Measurements from ENCODE around the gene ARHGAP5. TPM values are rescaled to one million over a fixed set of nuclear protein-coding genes. Genes with fewer than 3 reads are reported as not detected.

ARHGAP5 gene
- total RNA-seq, 1 donor from 2014 or later, result 26.9 TPM

DNA sequence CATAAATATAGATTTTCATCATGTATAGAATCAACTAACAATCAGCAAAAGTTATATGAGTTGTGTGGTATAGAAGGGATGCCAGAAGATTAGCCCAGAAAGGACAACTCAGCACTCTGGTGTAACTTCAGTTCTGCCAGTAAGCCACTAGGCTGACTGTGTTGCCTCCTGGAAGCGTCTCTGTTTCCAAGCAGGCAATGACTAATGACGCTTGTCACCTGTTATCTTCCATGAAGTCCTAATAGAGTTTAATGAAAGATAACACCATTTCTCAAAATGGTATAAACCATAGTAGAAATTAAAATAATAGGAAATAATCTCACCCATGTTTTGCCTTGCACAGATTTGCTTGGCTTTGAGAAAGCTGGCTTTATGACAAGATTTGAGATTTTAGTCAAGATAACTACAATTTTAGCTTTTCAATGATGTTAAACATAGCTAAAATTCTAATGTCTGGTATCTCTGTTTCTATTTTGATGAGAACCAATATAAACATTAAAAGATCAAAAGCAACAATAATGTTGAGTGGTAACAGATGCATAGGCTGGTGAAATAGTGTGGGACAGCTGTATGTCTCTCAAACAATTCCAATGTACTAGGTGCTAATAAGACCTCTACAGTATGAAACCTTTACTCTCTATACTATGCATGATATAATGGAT, 115.7 kb downstream of the ARHGAP5 start:
- no peak overlapping the region for H3K27ac Mint-ChIP-seq

DNA sequence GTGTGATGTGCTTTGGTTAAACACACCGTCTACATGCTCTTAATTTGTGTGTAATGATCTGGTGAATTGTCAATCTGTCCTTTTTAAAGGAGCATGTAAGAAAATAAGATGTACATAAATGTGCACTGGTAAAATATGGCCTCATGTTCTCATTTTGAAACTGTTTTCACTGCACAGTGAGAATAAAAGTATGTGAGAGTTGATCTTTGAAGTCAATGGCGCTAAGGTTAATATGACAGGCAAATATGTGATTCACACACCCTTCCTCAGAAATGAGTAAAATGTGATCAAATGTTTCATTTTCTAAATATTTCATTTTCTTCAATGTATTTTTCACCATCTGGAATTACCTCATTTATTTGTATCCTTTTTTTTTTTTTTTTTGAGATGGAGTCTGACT, 116.4 kb downstream of the ARHGAP5 start:
- Mint-ChIP-seq H3K4me3 (no peak overlapping the region), H3K27me3 (peaks cover 3% of the 10 kb centered on the region), H3K36me3 (ENCODE audit: low read depth) (no peaks in the 10 kb centered on the region), H3K4me1 (peaks cover 2% of the 10 kb centered on the region), H3K27ac (no peak overlapping the region), H3K9me3 (no peaks in the 10 kb centered on the region)
- no peak for DNase-seq
- intact Hi-C loops (cut with micrococcal nuclease), result no loop called here

More for the DNA sequence above, 115.7 kb downstream of the ARHGAP5 start:
- Mint-ChIP-seq H3K9me3 (no peaks in the 10 kb centered on the region), H3K4me3 (no peak overlapping the region), H3K4me1 (peaks cover 2% of the 10 kb centered on the region), H3K36me3 (ENCODE audit: low read depth) (no peaks in the 10 kb centered on the region), H3K27me3 (peaks cover 3% of the 10 kb centered on the region)
- DNase-seq, result no peak
- intact Hi-C loops (cut with micrococcal nuclease), result no loop called here

GRCh38 chr14:32195636-32196035, 118.5 kb downstream of the ARHGAP5 start:
- DNase-seq, result no peak
- Mint-ChIP-seq H3K27me3 (peaks cover 6% of the 10 kb centered on the region), H3K4me1 (peaks cover 2% of the 10 kb centered on the region), H3K27ac (no peak overlapping the region), H3K9me3 (no peaks in the 10 kb centered on the region), H3K36me3 (ENCODE audit: low read depth) (no peaks in the 10 kb centered on the region), H3K4me3 (no peak overlapping the region)
- intact Hi-C loops (cut with micrococcal nuclease), result no loop called here

GRCh38 chr14:32197919-32198318, 120.8 kb downstream of the ARHGAP5 start:
- Mint-ChIP-seq H3K4me1 (peaks cover 19% of the 10 kb centered on the region), H3K4me3 (no peak overlapping the region), H3K27ac (no peak overlapping the region), H3K9me3 (no peaks in the 10 kb centered on the region), H3K27me3 (peaks cover 4% of the 10 kb centered on the region), H3K36me3 (ENCODE audit: low read depth) (no peaks in the 10 kb centered on the region)
- intact Hi-C loops (cut with micrococcal nuclease), result no loop called here
- DNase-seq, result no peak

- no peaks in the 10 kb centered on the region for H3K36me3 Mint-ChIP-seq (ENCODE audit: low read depth)
- H3K27me3 Mint-ChIP-seq, result peaks cover 10% of the 10 kb centered on the region
- peaks cover 32% of the 10 kb centered on the region for H3K4me1 Mint-ChIP-seq
- DNase-seq, result peak; percentile 56
- H3K9me3 Mint-ChIP-seq, result no peaks in the 10 kb centered on the region
- intact Hi-C loops (cut with micrococcal nuclease), result loop anchor here (1.0 to 10.0 kb wide), 7 partner anchors 263 to 1646 kb away; partner anchors contain the start of genes DTD2, G2E3, HECTD1 and NPAS3
- peak overlapping the region; percentile 53 for H3K27ac Mint-ChIP-seq
- peak overlapping the region; percentile 87 for H3K4me3 Mint-ChIP-seq
These were observed 123.5 kb downstream of the ARHGAP5 start for GRCh38 chr14:32200368-32201192.

DNA sequence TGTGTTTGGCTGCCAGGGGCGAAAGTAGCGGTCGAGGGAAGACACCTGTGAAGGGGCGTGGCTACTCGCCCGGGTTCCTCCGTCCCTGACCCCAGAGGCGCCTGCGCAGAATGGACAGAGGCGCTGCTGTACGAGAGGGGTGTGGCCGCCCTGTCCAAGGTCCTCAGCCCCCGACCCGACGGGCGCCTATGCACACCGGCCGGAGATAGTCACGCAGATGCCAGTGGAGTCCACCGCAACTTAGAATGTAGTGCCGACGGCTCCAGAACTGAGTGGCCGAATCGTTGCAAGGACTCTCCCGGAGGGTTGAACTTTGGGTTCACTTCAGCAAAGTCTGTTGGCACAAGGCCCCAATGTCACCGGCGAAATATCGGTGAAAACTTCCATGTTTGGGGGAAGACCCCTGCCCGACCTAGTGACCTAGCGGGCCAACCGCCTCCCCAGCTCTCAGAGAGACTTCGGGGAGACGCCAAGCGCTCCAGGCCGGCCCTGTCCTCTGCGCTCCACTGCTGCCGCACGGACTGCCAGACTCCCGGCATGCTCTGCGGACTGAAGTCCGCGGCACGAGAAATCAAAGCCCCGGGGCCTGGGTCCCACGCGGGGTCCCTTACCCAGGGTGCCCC, 124.2 kb downstream of the ARHGAP5 start:
- peak; percentile 94 for DNase-seq
- H3K27me3 Mint-ChIP-seq, result peaks cover 10% of the 10 kb centered on the region
- peak overlapping the region; percentile 68 for H3K27ac Mint-ChIP-seq
- intact Hi-C loops (cut with micrococcal nuclease), result loop anchor here (1.0 to 10.0 kb wide), 7 partner anchors 264 to 1647 kb away; partner anchors contain the start of genes DTD2, G2E3, HECTD1 and NPAS3
- H3K36me3 Mint-ChIP-seq (ENCODE audit: low read depth), result no peaks in the 10 kb centered on the region
- H3K4me3 Mint-ChIP-seq, result peak overlapping the region; percentile 87
- no peaks in the 10 kb centered on the region for H3K9me3 Mint-ChIP-seq
- peaks cover 34% of the 10 kb centered on the region for H3K4me1 Mint-ChIP-seq

DNA sequence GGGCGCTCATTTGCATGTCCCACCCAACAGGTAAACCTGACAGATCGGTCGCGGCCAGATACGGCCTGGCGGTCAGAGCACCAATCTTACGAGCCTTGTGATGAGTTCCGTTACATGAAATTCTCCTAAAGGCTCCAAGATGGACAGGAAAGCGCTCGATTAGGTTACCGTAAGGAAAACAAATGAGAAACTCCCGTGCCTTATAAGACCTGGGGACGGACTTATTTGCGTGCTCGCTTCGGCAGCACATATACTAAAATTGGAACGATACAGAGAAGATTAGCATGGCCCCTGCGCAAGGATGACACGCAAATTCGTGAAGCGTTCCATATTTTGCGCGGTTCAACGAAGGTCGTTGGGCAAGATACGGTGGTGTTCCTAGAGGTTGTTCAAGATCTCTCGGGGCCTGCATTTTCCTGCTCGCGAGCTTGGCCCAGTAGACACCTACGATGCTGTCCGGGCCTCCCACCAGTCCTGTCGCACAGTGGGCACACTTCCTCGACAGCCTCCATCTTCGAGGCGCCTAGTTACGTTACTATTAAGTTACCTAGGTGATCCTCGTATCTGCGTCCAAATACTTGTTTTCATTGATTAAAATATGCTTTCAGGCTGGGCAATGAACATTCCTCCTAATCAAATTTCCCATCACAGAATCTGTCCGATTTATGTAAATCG, 124.8 kb downstream of the ARHGAP5 start, which contains the start of gene RNU6-7:
Gene RNU6-7 (plus strand): TSS at position 230 of the 675 bp plus-strand sequence.
- Mint-ChIP-seq H3K4me1 (peaks cover 36% of the 10 kb centered on the region), H3K27ac (peak within 1 kb of the TSS; percentile 94), H3K27me3 (peaks cover 14% of the 10 kb centered on the region), H3K36me3 (ENCODE audit: low read depth) (no peaks in the 10 kb centered on the region), H3K9me3 (no peaks in the 10 kb centered on the region), H3K4me3 (peak within 1 kb of the TSS; percentile 87)
- peak; percentile 74 for DNase-seq
- intact Hi-C loops (cut with micrococcal nuclease), result loop anchor here (1.0 to 10.0 kb wide), 8 partner anchors 51 to 1647 kb away; partner anchors contain the start of genes DTD2, G2E3, HECTD1 and NPAS3

- DNase-seq, result no peak
- peaks cover 36% of the 10 kb centered on the region for H3K4me1 Mint-ChIP-seq
- intact Hi-C loops (cut with micrococcal nuclease), result loop anchor here (2.0 to 10.0 kb wide), 7 partner anchors 50 to 1648 kb away; partner anchors contain the start of genes G2E3, HECTD1, NPAS3 and NUBPL
- H3K27me3 Mint-ChIP-seq, result peaks cover 18% of the 10 kb centered on the region
- peak overlapping the region; percentile 87 for H3K4me3 Mint-ChIP-seq
- peak overlapping the region; percentile 94 for H3K27ac Mint-ChIP-seq
- H3K36me3 Mint-ChIP-seq (ENCODE audit: low read depth), result no peaks in the 10 kb centered on the region
- H3K9me3 Mint-ChIP-seq, result no peaks in the 10 kb centered on the region
These were observed 125.4 kb downstream of the ARHGAP5 start for GRCh38 chr14:32202491-32202997.

DNA sequence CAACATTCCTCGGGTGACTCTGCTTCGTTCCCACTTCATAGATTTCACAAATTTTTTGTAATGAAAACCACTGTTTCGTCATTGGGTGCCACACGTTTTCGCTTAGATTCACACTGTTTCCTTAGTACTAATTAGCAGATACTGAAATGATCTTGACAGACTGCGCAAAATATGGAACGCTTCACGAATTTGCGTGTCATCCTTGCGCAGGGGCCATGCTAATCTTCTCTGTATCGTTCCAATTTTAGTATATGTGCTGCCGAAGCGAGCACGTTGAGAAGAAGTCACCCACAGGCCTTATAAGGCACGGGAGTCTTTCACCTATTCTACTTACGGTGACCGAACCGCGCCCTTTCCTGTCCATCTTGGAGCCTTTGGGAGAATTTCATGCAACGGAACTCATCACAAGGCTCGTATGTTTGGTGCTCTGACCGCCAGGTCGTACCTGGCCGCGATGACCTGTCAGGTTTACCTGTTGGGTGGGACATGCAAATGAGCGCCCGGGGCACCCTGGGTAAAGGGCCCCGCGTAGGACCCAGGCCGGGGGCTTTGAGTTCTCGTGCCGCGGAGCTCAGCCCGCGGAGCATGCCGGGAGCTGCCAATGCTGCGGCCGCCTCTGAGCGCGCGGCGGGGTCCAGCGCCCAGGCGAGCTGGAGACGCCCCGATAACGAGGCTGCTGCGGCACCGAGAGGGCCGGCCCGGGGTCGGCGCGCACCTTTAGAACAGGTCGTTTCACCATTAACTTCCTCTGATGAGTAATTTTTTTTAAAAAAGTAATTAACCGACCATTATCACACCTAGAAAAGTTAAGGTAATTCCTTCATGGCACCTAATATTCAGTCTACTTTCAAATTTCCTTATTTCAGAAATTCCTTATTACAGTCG, 126.1 kb downstream of the ARHGAP5 start, which contains the start of gene RNU6-8:
Gene RNU6-8 (minus strand): TSS at position 272 of the 885 bp plus-strand sequence.
- Mint-ChIP-seq H3K9me3 (no peaks in the 10 kb centered on the region), H3K27ac (peak within 1 kb of the TSS; percentile 94), H3K36me3 (ENCODE audit: low read depth) (no peaks in the 10 kb centered on the region), H3K4me3 (peak within 1 kb of the TSS; percentile 87), H3K4me1 (peaks cover 36% of the 10 kb centered on the region), H3K27me3 (peaks cover 24% of the 10 kb centered on the region)
- DNase-seq, result peak; percentile 95
- intact Hi-C loops (cut with micrococcal nuclease), result loop anchor here (1.0 to 10.0 kb wide), 9 partner anchors 50 to 1648 kb away; partner anchors contain the start of genes ARHGAP5, G2E3, HECTD1 and NPAS3

DNA sequence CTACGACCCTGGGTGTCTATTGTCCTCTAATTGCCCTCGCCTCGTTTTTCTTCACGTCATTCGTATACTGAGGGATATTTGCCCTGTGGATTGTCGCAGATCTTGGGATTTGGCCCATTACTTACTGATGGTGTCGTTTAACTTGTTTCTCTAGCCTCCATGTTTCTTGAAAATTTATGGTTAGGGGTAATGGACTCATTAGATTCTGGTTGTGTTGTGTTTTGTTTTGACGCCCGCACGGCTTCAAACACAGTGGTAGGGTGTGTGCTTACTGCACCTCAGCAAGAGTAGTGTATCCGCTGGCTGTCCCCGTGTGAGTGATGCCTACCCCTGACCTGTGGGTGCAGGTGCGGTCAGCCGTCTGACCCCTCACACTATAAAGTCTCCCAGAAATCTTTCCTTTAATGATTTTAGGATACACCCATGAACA, 126.8 kb downstream of the ARHGAP5 start:
- Mint-ChIP-seq H3K27ac (peak overlapping the region; percentile 85), H3K36me3 (ENCODE audit: low read depth) (no peaks in the 10 kb centered on the region), H3K27me3 (peaks cover 27% of the 10 kb centered on the region), H3K9me3 (no peaks in the 10 kb centered on the region), H3K4me1 (peaks cover 36% of the 10 kb centered on the region), H3K4me3 (peak overlapping the region; percentile 87)
- intact Hi-C loops (cut with micrococcal nuclease), result loop anchor here (1.0 to 10.0 kb wide), 9 partner anchors 49 to 1649 kb away; partner anchors contain the start of genes ARHGAP5, G2E3, HECTD1 and NPAS3
- peak; percentile 67 for DNase-seq

DNA sequence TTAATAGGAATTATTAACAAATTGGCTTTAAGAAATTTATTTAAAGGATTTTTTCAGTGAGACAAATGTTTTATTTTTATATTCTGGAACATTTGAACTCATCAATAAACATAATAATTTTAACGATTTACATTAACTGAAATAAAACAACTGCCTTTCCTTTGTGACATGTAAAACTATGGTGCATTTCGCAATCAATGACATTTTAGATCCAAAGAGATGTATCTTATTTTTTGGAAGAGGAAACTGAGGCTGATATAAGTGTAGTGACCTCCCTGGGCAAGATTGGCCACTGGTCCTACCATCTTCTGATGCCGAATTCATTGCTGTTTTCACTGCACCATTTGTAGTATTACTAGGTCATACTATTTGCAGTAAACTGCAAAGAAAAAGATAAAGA, 128.4 kb downstream of the ARHGAP5 start:
- H3K27me3 Mint-ChIP-seq, result peaks cover 30% of the 10 kb centered on the region
- H3K36me3 Mint-ChIP-seq (ENCODE audit: low read depth), result no peaks in the 10 kb centered on the region
- DNase-seq, result no peak
- H3K4me3 Mint-ChIP-seq, result no peak overlapping the region
- no peaks in the 10 kb centered on the region for H3K9me3 Mint-ChIP-seq
- intact Hi-C loops (cut with micrococcal nuclease), result loop anchor here (10.0 kb wide), 1 partner anchor 1651 kb away; the partner anchor contains the start of gene G2E3
- no peak overlapping the region for H3K27ac Mint-ChIP-seq
- H3K4me1 Mint-ChIP-seq, result peaks cover 34% of the 10 kb centered on the region

DNA sequence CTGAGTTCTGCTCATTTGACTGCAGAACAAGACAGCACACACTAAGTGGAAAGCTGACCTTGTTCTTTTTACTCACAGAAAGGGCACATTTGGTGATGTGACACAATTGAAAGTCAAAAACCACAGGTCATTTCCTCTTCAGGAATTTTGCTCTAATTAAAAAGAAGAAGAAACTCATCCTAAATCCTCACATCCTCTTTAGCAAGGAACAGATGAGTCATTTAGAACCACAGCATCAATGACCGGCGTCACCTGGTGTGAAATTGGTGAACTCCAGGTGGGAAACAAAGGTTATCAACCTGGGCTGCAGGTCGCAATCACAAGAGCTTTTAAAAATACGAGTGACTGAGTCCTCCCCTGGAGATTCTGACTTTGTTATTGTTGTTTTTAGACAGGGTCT, 128.9 kb downstream of the ARHGAP5 start:
- Mint-ChIP-seq H3K27me3 (peaks cover 30% of the 10 kb centered on the region), H3K9me3 (no peaks in the 10 kb centered on the region), H3K27ac (no peak overlapping the region), H3K4me3 (no peak overlapping the region), H3K36me3 (ENCODE audit: low read depth) (no peaks in the 10 kb centered on the region), H3K4me1 (peaks cover 31% of the 10 kb centered on the region)
- DNase-seq, result peak; percentile 56
- intact Hi-C loops (cut with micrococcal nuclease), result loop anchor here (10.0 kb wide), 1 partner anchor 1651 kb away; the partner anchor contains the start of gene G2E3

All from activated CD4-positive, alpha-beta T cell treated with anti-CD3 and anti-CD28 coated beads, Interleukin-2, amount 10 ng/mL, durations not matched to agents 24 days and 14 days (primary cell).